Measurements from ENCODE around the gene RNF4.

The RNF4 gene

GRCh38 chr4:2482693-2483092 is 13.8 kb downstream of the RNF4 start:
- intact Hi-C loops (cut with DNase I), result no loop called here
- DNase-seq, result peak in 2 of 10 donors; percentile 26 to 50

- intact Hi-C loops (cut with DNase I), result no loop called here
Measured at GRCh38 chr4:2483237-2483636, 14.3 kb downstream of the RNF4 start.

GRCh38 chr4:2484185-2484584 is 15.3 kb downstream of the RNF4 start:
- intact Hi-C loops (cut with DNase I), result no loop called here
- no peak for DNase-seq

More at GRCh38 chr4:2483237-2483636, 14.3 kb downstream of the RNF4 start:
- no peak for DNase-seq

- intact Hi-C loops (cut with DNase I), result no loop called here
- peak in 8 of 10 donors; percentile 25 to 92 (median 48) for DNase-seq
Measured at GRCh38 chr4:2484993-2485392, 16.1 kb downstream of the RNF4 start.

- DNase-seq, result no peak
- intact Hi-C loops (cut with DNase I), result no loop called here
Measured at GRCh38 chr4:2485956-2486355, 17.1 kb downstream of the RNF4 start.

GRCh38 chr4:2486981-2487380 is 18.1 kb downstream of the RNF4 start:
- intact Hi-C loops (cut with DNase I), result no loop called here
- DNase-seq, result no peak

- no peak for DNase-seq
- intact Hi-C loops (cut with DNase I), result no loop called here
Measured at GRCh38 chr4:2487632-2488031, 18.7 kb downstream of the RNF4 start.

- no peak for DNase-seq
- intact Hi-C loops (cut with DNase I), result no loop called here
Measured at GRCh38 chr4:2489081-2489805, 20.3 kb downstream of the RNF4 start.

- no peak for DNase-seq
Measured at GRCh38 chr4:2489841-2490552, 21.1 kb downstream of the RNF4 start.

GRCh38 chr4:2492970-2493369 is 24.1 kb downstream of the RNF4 start:
- intact Hi-C loops (cut with DNase I), result no loop called here
- no peak for DNase-seq

More at GRCh38 chr4:2489841-2490552, 21.1 kb downstream of the RNF4 start:
- intact Hi-C loops (cut with DNase I), result no loop called here

GRCh38 chr4:2494992-2495391 is 26.1 kb downstream of the RNF4 start:
- DNase-seq, result no peak
- intact Hi-C loops (cut with DNase I), result no loop called here

- intact Hi-C loops (cut with DNase I), result no loop called here
- DNase-seq, result no peak
Measured at GRCh38 chr4:2497324-2497723, 28.4 kb downstream of the RNF4 start.

GRCh38 chr4:2497931-2498330 is 29.0 kb downstream of the RNF4 start:
- DNase-seq, result no peak
- intact Hi-C loops (cut with DNase I), result no loop called here

GRCh38 chr4:2500547-2500946 is 31.6 kb downstream of the RNF4 start:
- intact Hi-C loops (cut with DNase I), result no loop called here
- DNase-seq, result no peak

GRCh38 chr4:2501034-2501594 is 32.2 kb downstream of the RNF4 start:
- intact Hi-C loops (cut with DNase I), result no loop called here
- DNase-seq, result no peak

GRCh38 chr4:2503809-2504208 is 34.9 kb downstream of the RNF4 start:
- intact Hi-C loops (cut with DNase I), result no loop called here
- DNase-seq, result peak in 1 of 10 donors; percentile 14

GRCh38 chr4:2507259-2507658 is 38.4 kb downstream of the RNF4 start:
- intact Hi-C loops (cut with DNase I), result no loop called here
- peak in 3 of 10 donors; percentile 20 to 26 (median 20) for DNase-seq

GRCh38 chr4:2507855-2508254 is 38.9 kb downstream of the RNF4 start:
- intact Hi-C loops (cut with DNase I), result no loop called here

GRCh38 chr4:2510351-2511259 is 41.7 kb downstream of the RNF4 start:
- peak in 4 of 10 donors; percentile 43 to 80 (median 66) for DNase-seq
- intact Hi-C loops (cut with DNase I), result no loop called here

More at GRCh38 chr4:2507855-2508254, 38.9 kb downstream of the RNF4 start:
- peak in 3 of 10 donors; percentile 30 to 54 (median 38) for DNase-seq

GRCh38 chr4:2511645-2512131 is 42.8 kb downstream of the RNF4 start:
- peak in 3 of 10 donors; percentile 57 to 76 (median 66) for DNase-seq
- intact Hi-C loops (cut with DNase I), result no loop called here
